SK-N-SH (cell line): Measurements from ENCODE around the gene OVOL3. TPM values are rescaled to one million over a fixed set of nuclear protein-coding genes. Genes with fewer than 3 reads are reported as not detected.

Experiments
- CTCF ChIA-PET: fragments of 300-600, 350-600 bp; formaldehyde crosslinking; extraction: SDS; loops from one replicate; lab custom pipeline; 2021; lab: Yijun Ruan, JAX
- POLR2A ChIA-PET: fragments of 350-600 bp; sonication (Branson Sonifier 250); formaldehyde crosslinking; extraction: SDS; loops from one replicate; lab custom pipeline; 2020; ENCODE audit warnings: antibody characterized with exemption, inconsistent platforms; lab: Yijun Ruan, JAX
- DNase-seq: peaks from one replicate; pipeline ENCODE4 v3.0.0; 2012
- H2AFZ ChIP-seq: fragments of 200-600 bp; sonication (generic); 2 replicates; pipeline ENCODE4 v1.8.1; 2016; ENCODE audit warnings: antibody characterized with exemption, mild to moderate bottlenecking, low read depth
- H3F3A ChIP-seq: fragments of 200-600 bp; sonication (generic); replicated peaks from 2 replicates; pipeline ENCODE3; 2016; ENCODE audit warnings: antibody characterized with exemption, mild to moderate bottlenecking; ENCODE audit not compliant: insufficient read depth
- H3K27ac ChIP-seq, 2 experiments: fragments of 200-500 bp in 1 of 2; fragments of 200-600 bp in 1 of 2; sonication (Bioruptor generic) in 1 of 2; sonication (generic), shearing (Covaris generic) in 1 of 2; 2 replicates each; pipeline versions ENCODE4 v1.5.1 to v1.6.1; 2014 to 2016; ENCODE audit warnings: low read depth in 2 of 2, inconsistent platforms in 1 of 2, low read length in 1 of 2, mild to moderate bottlenecking in 1 of 2, mixed read lengths in 1 of 2
- H3K27me3 ChIP-seq: fragments of 200-600 bp; sonication (generic), shearing (Covaris generic); 2 replicates; pipeline ENCODE4 v1.6.1; 2016; ENCODE audit warnings: mixed run types; ENCODE audit not compliant: insufficient read depth
- H3K36me3 ChIP-seq, 2 experiments: fragments of 200-500 bp in 1 of 2; fragments of 200-600 bp in 1 of 2; sonication (Bioruptor generic) in 1 of 2; sonication (generic) in 1 of 2; replicated peaks in 1 of 2; 2 replicates each; pipeline versions ENCODE3 to v1.5.1; 2014 to 2016; ENCODE audit warnings: low read length in 1 of 2, mild to moderate bottlenecking in 1 of 2; ENCODE audit not compliant: insufficient read depth in 2 of 2, control insufficient read depth in 1 of 2
- H3K4me1 ChIP-seq, 2 experiments: fragments of 200-500 bp in 1 of 2; fragments of 200-600 bp in 1 of 2; sonication (Bioruptor generic) in 1 of 2; sonication (generic), shearing (Covaris generic) in 1 of 2; 2 replicates each; pipeline versions ENCODE4 v1.5.1 to v1.6.1; 2014 to 2016; ENCODE audit warnings: low read depth in 1 of 2, low read length in 1 of 2, mixed run types in 1 of 2; ENCODE audit not compliant: insufficient read depth in 2 of 2, control insufficient read depth in 1 of 2
- H3K4me2 ChIP-seq: fragments of 200-600 bp; sonication (generic), shearing (Covaris generic); 2 replicates; pipeline ENCODE4 v1.6.1; 2017; ENCODE audit warnings: mixed run types
- H3K4me3 ChIP-seq, 2 experiments: fragments of 200-500 bp in 1 of 2; fragments of 200-600 bp in 1 of 2; sonication (Bioruptor generic) in 1 of 2; sonication (generic), shearing (Covaris generic) in 1 of 2; 2 replicates each; pipeline versions ENCODE4 v1.5.1 to v1.8.1; 2014 to 2016; ENCODE audit warnings: low read depth in 2 of 2, inconsistent platforms in 1 of 2, low read length in 1 of 2, mild to moderate bottlenecking in 1 of 2, mixed read lengths in 1 of 2, moderate library complexity in 1 of 2
- H3K79me2 ChIP-seq: fragments of 200-600 bp; sonication (generic); 2 replicates; pipeline ENCODE4 v1.8.1; 2017; ENCODE audit warnings: mild to moderate bottlenecking; ENCODE audit not compliant: insufficient read depth
- H3K9ac ChIP-seq: fragments of 200-600 bp; sonication (generic); 2 replicates; pipeline ENCODE4 v1.6.1; 2017; ENCODE audit warnings: mixed run types
- H3K9me2 ChIP-seq: fragments of 200-600 bp; sonication (generic); 2 replicates; pipeline ENCODE4 v1.6.1; 2017; ENCODE audit warnings: mixed run types
- H3K9me3 ChIP-seq: fragments of 200-600 bp; sonication (generic); 2 replicates; pipeline ENCODE4 v1.6.1; 2017; ENCODE audit warnings: mixed run types, mild to moderate bottlenecking, moderate library complexity
- H4K20me1 ChIP-seq: fragments of 200-600 bp; sonication (generic); 2 replicates; pipeline ENCODE4 v1.6.1; 2017; ENCODE audit warnings: mild to moderate bottlenecking, mixed run types; ENCODE audit not compliant: insufficient read depth
- CHD2 ChIP-seq: fragments of 150-350 bp; IDR thresholded peaks from 2 replicates; pipeline ENCODE4 v1.6.1; 2018; ENCODE audit warnings: low read length; ENCODE audit not compliant: partially characterized antibody
- EP300 ChIP-seq, 2 experiments: IDR thresholded peaks; 2 replicates each; pipeline versions ENCODE4 v1.4.0 to v1.6.1; 2012; ENCODE audit warnings: borderline replicate concordance in 1 of 2, low read depth in 1 of 2, low read length in 1 of 2
- FOSL2 ChIP-seq: IDR thresholded peaks from 2 replicates; pipeline ENCODE4 v1.4.0; 2012; ENCODE audit warnings: low read depth, mild to moderate bottlenecking, moderate library complexity, borderline replicate concordance
- FOXJ3 ChIP-seq: sonication (generic); formaldehyde crosslinking; IDR thresholded peaks from 2 replicates; pipeline ENCODE4 v1.5.1; 2020; ENCODE audit warnings: mild to moderate bottlenecking, missing genetic modification reagents
- GABPA ChIP-seq: IDR thresholded peaks from 2 replicates; pipeline ENCODE4 v1.4.0; 2012; ENCODE audit warnings: low read depth, mild to moderate bottlenecking
- GATA2 ChIP-seq: sonication (generic); formaldehyde crosslinking; IDR thresholded peaks from 2 replicates; pipeline ENCODE4 v1.5.0; 2020; ENCODE audit warnings: mild to moderate bottlenecking, missing genetic modification reagents
- RCOR1 ChIP-seq: fragments of 150-350 bp; IDR thresholded peaks from 2 replicates; pipeline ENCODE4 v1.6.1; 2017; ENCODE audit warnings: antibody characterized with exemption, low read length
- REST ChIP-seq: IDR thresholded peaks from 2 replicates; pipeline ENCODE4 v1.6.1; 2012; ENCODE audit warnings: mild to moderate bottlenecking, low read depth, low read length, moderate library complexity
- SIN3A ChIP-seq: IDR thresholded peaks from 2 replicates; pipeline ENCODE4 v1.6.1; 2012; ENCODE audit warnings: low read depth, mild to moderate bottlenecking, low read length, moderate library complexity, borderline replicate concordance
- ZBTB33 ChIP-seq: IDR thresholded peaks from 2 replicates; pipeline ENCODE4 v1.4.0; 2012; ENCODE audit warnings: low read depth, borderline replicate concordance
- WGBS: methylation state at CpG from one replicate; pipeline ENCODE4 v1.1.6; 2017; ENCODE audit warnings: low lambda C conversion rate; 5-methylcytosine and 5-hydroxymethylcytosine counted together
- polyA plus RNA-seq, 3 experiments: library from polyadenylated mRNA; depleted of rRNA; stranded (reverse); fragments of >200 nt; gene quantifications; 2 replicates each; pipeline ENCODE4 v1.2.3, GENCODE V29; 2012

The OVOL3 gene
- polyA plus RNA-seq, 1 of the 3 experiments (the other 2 are of a cell fraction): not detected

- TF ChIP-seq REST: no peak
- TF ChIP-seq CHD2: no peak
- TF ChIP-seq GATA2 (CRISPR knock-in tag): no peak
Measured at GRCh38 chr19:36120984-36121358, 10.0 kb downstream of the OVOL3 start (continued).

GRCh38 chr19:36121486-36122124, 10.7 kb downstream of the OVOL3 start:
- POLR2A ChIA-PET: no interaction called here
- no peaks in the 10 kb centered on the region for H3K9me2 ChIP-seq
- H3K36me3 ChIP-seq: peaks cover 19 to 34% of the 10 kb centered on the region in 2 experiments
- DNase-seq: peak; percentile 16
- peaks cover under 1 to 2% of the 10 kb centered on the region in 2 experiments; a peak in 1 of 4 replicates for H3K4me1 ChIP-seq
- peaks cover 25% of the 10 kb centered on the region; the same call in 1 of the 2 replicates for H3K79me2 ChIP-seq
- no peak overlapping the region for H3K9ac ChIP-seq
- no peak overlapping the region for H3K27ac ChIP-seq
- peaks cover 6% of the 10 kb centered on the region for H3F3A ChIP-seq
- H2AFZ ChIP-seq: no peak overlapping the region
- H3K9me3 ChIP-seq: no peaks in the 10 kb centered on the region
- H3K27me3 ChIP-seq: no peaks in the 10 kb centered on the region
- TF ChIP-seq FOSL2: no peak
- TF ChIP-seq ZBTB33: no peak
- TF ChIP-seq SIN3A: no peak
- TF ChIP-seq GABPA: no peak
- no peak for TF ChIP-seq EP300 (IDR thresholded peaks at IDR 0.05; ENCODE audit: borderline replicate concordance in 1 of 2, low read depth in 1 of 2, low read length in 1 of 2)
- TF ChIP-seq CHD2: no peak
- no peak for TF ChIP-seq FOXJ3 (CRISPR knock-in tag)
- no peak for TF ChIP-seq RCOR1
- TF ChIP-seq, all 33 proteins: peak for 0
- CTCF ChIA-PET: no interaction called here
- H3K4me3 ChIP-seq: no peak overlapping the region
- WGBS: 93% methylated on average over 43 of the region's 49 CpGs
- H3K4me2 ChIP-seq: no peak overlapping the region
- no peaks in the 10 kb centered on the region for H4K20me1 ChIP-seq
